Natural killer cell (primary cell): ENCODE results near the gene NME5. TPM values are rescaled to one million over a fixed set of nuclear protein-coding genes. Genes with fewer than 3 reads are reported as not detected.

Source experiments
- ATAC-seq, 3 donors: fragments of 150-1000 bp in 2 of 3; fragments of 200-7000 bp in 1 of 3; cut with Tn5 transposase; 1 replicate in 1 of 3; 2 replicates in 2 of 3; pipeline ENCODE4 v1.10.0; 2021; ENCODE audit warnings: mild to moderate bottlenecking in 2 of 3, moderate library complexity in 2 of 3
- DNase-seq, 2 donors: peaks; one replicate each; pipeline versions ENCODE4 v3.0.0 to v3.0.0-alpha.2; 2013 to 2021; ENCODE audit warnings: mixed read lengths in 1 of 2
- H3K27ac ChIP-seq: one replicate; pipeline ENCODE4 v1.5.1; 2013; ENCODE audit warnings: mild to moderate bottlenecking, low read length
- H3K27me3 ChIP-seq: one replicate; pipeline ENCODE4 v1.6.1; 2013; ENCODE audit warnings: low read length; ENCODE audit not compliant: control insufficient read depth, insufficient read depth
- H3K36me3 ChIP-seq: one replicate; pipeline ENCODE4 v1.6.1; 2013; ENCODE audit warnings: low read length; ENCODE audit not compliant: control insufficient read depth, insufficient read depth
- H3K4me1 ChIP-seq: one replicate; pipeline ENCODE4 v1.6.1; 2013; ENCODE audit warnings: low read length; ENCODE audit not compliant: control insufficient read depth, insufficient read depth
- H3K4me3 ChIP-seq: one replicate; pipeline ENCODE4 v1.5.1; 2013; ENCODE audit warnings: low read length
- H3K9me3 ChIP-seq: one replicate; pipeline ENCODE4 v1.6.1; 2013; ENCODE audit warnings: low read length; ENCODE audit not compliant: control insufficient read depth, insufficient read depth
- H3K27ac Mint-ChIP-seq, 2 donors: one replicate each; pipeline ENCODE4 v1.8.0; 2022; ENCODE audit warnings: mild to moderate bottlenecking in 2 of 2, mixed read lengths in 2 of 2, moderate library complexity in 1 of 2
- H3K27me3 Mint-ChIP-seq, 2 donors: one replicate each; pipeline ENCODE4 v1.8.0; 2022; ENCODE audit warnings: low read depth in 2 of 2, mixed read lengths in 2 of 2
- H3K36me3 Mint-ChIP-seq: one replicate; pipeline ENCODE4 v1.8.0; 2022; ENCODE audit warnings: mixed read lengths
- H3K4me1 Mint-ChIP-seq, 2 donors: one replicate each; pipeline ENCODE4 v1.8.0; 2022; ENCODE audit warnings: mixed read lengths in 2 of 2
- H3K4me3 Mint-ChIP-seq: one replicate; pipeline ENCODE4 v1.8.0; 2022; ENCODE audit warnings: mild to moderate bottlenecking, moderate library complexity, mixed read lengths
- H3K9me3 Mint-ChIP-seq, 2 donors: one replicate each; pipeline ENCODE4 v1.8.0; 2022; ENCODE audit warnings: mixed read lengths in 2 of 2
- CTCF ChIP-seq: fragments of 200-600 bp; IDR thresholded peaks from one replicate; pipeline ENCODE4 v1.8.0; 2022; ENCODE audit warnings: antibody characterized with exemption
- WGBS: methylation state at CpG from one replicate; pipeline ENCODE4 v1.1.7; 2013; ENCODE audit warnings: missing lambda C conversion rate; ENCODE audit not compliant: insufficient coverage; 5-methylcytosine and 5-hydroxymethylcytosine counted together
- intact Hi-C: fragments of 100-400 bp; cut with micrococcal nuclease; formaldehyde crosslinking; loops from one replicate; pipeline ENCODE4 v1.14.2; 2022
- total RNA-seq, 4 donors: library from RNA; stranded (reverse); fragments of 120-200 nt in 1 of 4; gene quantifications; one replicate each; pipeline versions ENCODE4 v1.2.3 to v1.2.4, GENCODE V29; 2013 to 2022

The NME5 gene
- total RNA-seq = not detected
- not detected for total RNA-seq (2013)

- intact Hi-C loops = loop anchor here (10.0 kb wide), 1 partner anchor 814 kb away; no protein-coding TSS in a partner anchor
- H3K4me3 Mint-ChIP-seq = no peak within 1 kb of the TSS
- Histone ChIP-seq H3K4me3 (no peak within 1 kb of the TSS), H3K36me3 (no peaks in the 10 kb centered on the region), H3K9me3 (no peaks in the 10 kb centered on the region), H3K27ac (no peak within 1 kb of the TSS), H3K27me3 (peaks cover 6% of the 10 kb centered on the region), H3K4me1 (no peaks in the 10 kb centered on the region)
- H3K27me3 Mint-ChIP-seq = peaks cover 20 to 36% of the 10 kb centered on the region in 2 donors
- TF ChIP-seq CTCF = no peak
- H3K9me3 Mint-ChIP-seq = no peaks in the 10 kb centered on the region
- ATAC-seq = peak in 1 of 3 donors; percentile 20
- no peaks in the 10 kb centered on the region for H3K4me1 Mint-ChIP-seq
- H3K27ac Mint-ChIP-seq = no peak within 1 kb of the TSS
- no peak for DNase-seq
- 14% methylated on average over 30 of the region's 31 CpGs for WGBS
- no peaks in the 10 kb centered on the region for H3K36me3 Mint-ChIP-seq
These were observed at the start of gene NME5 for GRCh38 chr5:138138949-138139780. Gene NME5 (minus strand): TSS chr5:138139428. CDS start chr5:138138780, 648 bp downstream.

- Histone ChIP-seq H3K9me3 (no peaks in the 10 kb centered on the region), H3K36me3 (peaks cover 66% of the 10 kb centered on the region), H3K27ac (no peak overlapping the region), H3K4me3 (no peak overlapping the region), H3K27me3 (no peaks in the 10 kb centered on the region), H3K4me1 (no peaks in the 10 kb centered on the region)
- WGBS = 95% methylated on average over 3 of the region's 3 CpGs
- Mint-ChIP-seq H3K4me1 (no peaks in the 10 kb centered on the region), H3K27me3 (no peaks in the 10 kb centered on the region), H3K27ac (no peak overlapping the region), H3K9me3 (no peaks in the 10 kb centered on the region), H3K4me3 (no peak overlapping the region), H3K36me3 (peaks cover 20% of the 10 kb centered on the region)
- TF ChIP-seq CTCF = no peak
- intact Hi-C loops = no loop called here
- no peak for DNase-seq
- ATAC-seq = no peak
These were observed 49.4 kb upstream of the NME5 start for GRCh38 chr5:138188626-138189025.

- Histone ChIP-seq H3K4me3 (no peak overlapping the region), H3K4me1 (no peaks in the 10 kb centered on the region), H3K27ac (no peak overlapping the region), H3K36me3 (peaks cover 50% of the 10 kb centered on the region), H3K27me3 (no peaks in the 10 kb centered on the region), H3K9me3 (no peaks in the 10 kb centered on the region)
- ATAC-seq = peak in 1 of 3 donors; percentile 81
- DNase-seq = no peak
- intact Hi-C loops = no loop called here
- Mint-ChIP-seq H3K27ac (peak overlapping the region; percentile 9 to 14), H3K4me1 (no peaks in the 10 kb centered on the region), H3K9me3 (no peaks in the 10 kb centered on the region), H3K36me3 (peaks cover 12% of the 10 kb centered on the region), H3K27me3 (no peaks in the 10 kb centered on the region), H3K4me3 (no peak overlapping the region)
- no peak for TF ChIP-seq CTCF
- WGBS = 54% methylated on average over 2 of the region's 2 CpGs
These were observed 46.8 kb upstream of the NME5 start for GRCh38 chr5:138186002-138186447.
